ENCODE results near the gene SGIP1.

Gene SGIP1

DNA sequence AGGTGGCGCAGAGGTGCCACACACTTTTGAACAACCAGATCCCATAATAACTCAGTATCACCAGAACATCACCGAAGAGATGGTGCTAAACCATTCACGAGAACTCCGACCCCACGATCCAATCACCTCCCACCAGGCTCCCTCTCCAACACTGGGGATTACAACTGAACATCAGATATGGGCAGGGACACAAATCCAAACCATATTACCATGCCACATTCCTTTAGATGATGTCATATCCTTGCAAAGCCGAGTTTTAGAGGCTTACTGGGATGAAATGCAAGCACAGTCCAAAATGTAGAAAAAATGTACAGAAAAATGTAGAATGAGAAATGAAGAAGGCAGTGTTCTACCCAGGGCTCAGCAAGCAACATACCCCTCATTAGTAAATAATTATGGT, 64.7 kb downstream of the SGIP1 start:
- Histone ChIP-seq H3K9me2 (replicated peaks; ENCODE audit: control insufficient read depth, low read length) (no peaks in the 10 kb centered on the region), H3F3A (ENCODE audit: control insufficient read depth, insufficient read depth) (no peaks in the 10 kb centered on the region), H3K79me2 (ENCODE audit: control insufficient read depth, low read length) (no peaks in the 10 kb centered on the region), H3K4me2 (ENCODE audit: low read length) (no peak overlapping the region), H3K27me3 (ENCODE audit: control insufficient read depth, low read length) (peaks cover 5% of the 10 kb centered on the region), H4K20me1 (ENCODE audit: control insufficient read depth, insufficient read depth, low read depth, low read length) (no peaks in the 10 kb centered on the region), H3K27ac (ENCODE audit: low read depth, low read length) (no peak overlapping the region), H3K36me3 (ENCODE audit: control insufficient read depth, low read length) (no peaks in the 10 kb centered on the region), H3K4me1 (ENCODE audit: control insufficient read depth, low read length) (no peaks in the 10 kb centered on the region), H3K4me3 (ENCODE audit: low read length) (no peak overlapping the region), H3K9me3 (ENCODE audit: control insufficient read depth, insufficient read depth, low read length) (peaks cover 5% of the 10 kb centered on the region; the same call in 1 of the 2 replicates)
- TF ChIP-seq EZH2phosphoT487 (IDR thresholded peaks at IDR 0.05; ENCODE audit: borderline replicate concordance, low read length) (no peak), CTCF (IDR thresholded peaks at IDR 0.05; ENCODE audit: low read depth, low read length, poor library complexity, severe bottlenecking) (no peak)

GRCh38 chr1:66599346-66599745, 65.4 kb downstream of the SGIP1 start:
- TF ChIP-seq EZH2phosphoT487 (IDR thresholded peaks at IDR 0.05; ENCODE audit: borderline replicate concordance, low read length) (no peak), CTCF (IDR thresholded peaks at IDR 0.05; ENCODE audit: low read depth, low read length, poor library complexity, severe bottlenecking) (no peak)
- H3F3A ChIP-seq (ENCODE audit: control insufficient read depth, insufficient read depth), result no peaks in the 10 kb centered on the region
- no peaks in the 10 kb centered on the region for H3K9me2 ChIP-seq (replicated peaks; ENCODE audit: control insufficient read depth, low read length)
- peaks cover 5% of the 10 kb centered on the region for H3K27me3 ChIP-seq (ENCODE audit: control insufficient read depth, low read length)
- H3K4me1 ChIP-seq (ENCODE audit: control insufficient read depth, low read length), result no peaks in the 10 kb centered on the region
- H3K27ac ChIP-seq (ENCODE audit: low read depth, low read length), result no peak overlapping the region
- H3K79me2 ChIP-seq (ENCODE audit: control insufficient read depth, low read length), result no peaks in the 10 kb centered on the region
- no peaks in the 10 kb centered on the region for H4K20me1 ChIP-seq (ENCODE audit: control insufficient read depth, insufficient read depth, low read depth, low read length)
- no peak overlapping the region for H3K4me3 ChIP-seq (ENCODE audit: low read length)
- no peak overlapping the region for H3K4me2 ChIP-seq (ENCODE audit: low read length)
- H3K36me3 ChIP-seq (ENCODE audit: control insufficient read depth, low read length), result no peaks in the 10 kb centered on the region
- peaks cover 5% of the 10 kb centered on the region; the same call in 1 of the 2 replicates for H3K9me3 ChIP-seq (ENCODE audit: control insufficient read depth, insufficient read depth, low read length)

- no peak overlapping the region for H3K4me2 ChIP-seq (ENCODE audit: low read length)
- H3K79me2 ChIP-seq (ENCODE audit: control insufficient read depth, low read length), result no peaks in the 10 kb centered on the region
- TF ChIP-seq CTCF (IDR thresholded peaks at IDR 0.05; ENCODE audit: low read depth, low read length, poor library complexity, severe bottlenecking) (no peak), EZH2phosphoT487 (IDR thresholded peaks at IDR 0.05; ENCODE audit: borderline replicate concordance, low read length) (no peak)
- no peaks in the 10 kb centered on the region for H3F3A ChIP-seq (ENCODE audit: control insufficient read depth, insufficient read depth)
- no peaks in the 10 kb centered on the region for H3K9me2 ChIP-seq (replicated peaks; ENCODE audit: control insufficient read depth, low read length)
- H3K9me3 ChIP-seq (ENCODE audit: control insufficient read depth, insufficient read depth, low read length), result peaks cover 5% of the 10 kb centered on the region; the same call in 1 of the 2 replicates
- H3K27me3 ChIP-seq (ENCODE audit: control insufficient read depth, low read length), result peaks cover 5% of the 10 kb centered on the region
- H4K20me1 ChIP-seq (ENCODE audit: control insufficient read depth, insufficient read depth, low read depth, low read length), result no peaks in the 10 kb centered on the region
- H3K27ac ChIP-seq (ENCODE audit: low read depth, low read length), result no peak overlapping the region
- no peak overlapping the region for H3K4me3 ChIP-seq (ENCODE audit: low read length)
- no peaks in the 10 kb centered on the region for H3K4me1 ChIP-seq (ENCODE audit: control insufficient read depth, low read length)
- no peaks in the 10 kb centered on the region for H3K36me3 ChIP-seq (ENCODE audit: control insufficient read depth, low read length)
Observed at GRCh38 chr1:66599899-66600737, 66.2 kb downstream of the SGIP1 start.

Data from DOHH2 (cell line).